Endometrial microvascular endothelial cells (primary cell): ENCODE measurements around the gene COX7B. TPM values are rescaled to one million over a fixed set of nuclear protein-coding genes. Genes with fewer than 3 reads are reported as not detected.
"Not testable (repeated sequence)": the region's sequence is repeated elsewhere in the genome, so short reads cannot be mapped to it uniquely, and the experiment has no call there.

Experiments used
- in situ Hi-C: cut with HindIII; loops from 2 replicates; pipeline ENCODE4 v1.10.0; 2017; ENCODE audit warnings: low sequenced_read_pairs, low pct_unique_long_range_greater_than_20kb; ENCODE audit errors: inconsistent ontology term
- total RNA-seq: library from RNA; depleted of rRNA; stranded (reverse); fragments of >200 nt; gene quantifications from one replicate; pipeline ENCODE4 v1.2.3, GENCODE V29; 2015; ENCODE audit errors: inconsistent ontology term

COX7B gene, protein sequence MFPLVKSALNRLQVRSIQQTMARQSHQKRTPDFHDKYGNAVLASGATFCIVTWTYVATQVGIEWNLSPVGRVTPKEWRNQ
- 345 TPM for total RNA-seq

DNA sequence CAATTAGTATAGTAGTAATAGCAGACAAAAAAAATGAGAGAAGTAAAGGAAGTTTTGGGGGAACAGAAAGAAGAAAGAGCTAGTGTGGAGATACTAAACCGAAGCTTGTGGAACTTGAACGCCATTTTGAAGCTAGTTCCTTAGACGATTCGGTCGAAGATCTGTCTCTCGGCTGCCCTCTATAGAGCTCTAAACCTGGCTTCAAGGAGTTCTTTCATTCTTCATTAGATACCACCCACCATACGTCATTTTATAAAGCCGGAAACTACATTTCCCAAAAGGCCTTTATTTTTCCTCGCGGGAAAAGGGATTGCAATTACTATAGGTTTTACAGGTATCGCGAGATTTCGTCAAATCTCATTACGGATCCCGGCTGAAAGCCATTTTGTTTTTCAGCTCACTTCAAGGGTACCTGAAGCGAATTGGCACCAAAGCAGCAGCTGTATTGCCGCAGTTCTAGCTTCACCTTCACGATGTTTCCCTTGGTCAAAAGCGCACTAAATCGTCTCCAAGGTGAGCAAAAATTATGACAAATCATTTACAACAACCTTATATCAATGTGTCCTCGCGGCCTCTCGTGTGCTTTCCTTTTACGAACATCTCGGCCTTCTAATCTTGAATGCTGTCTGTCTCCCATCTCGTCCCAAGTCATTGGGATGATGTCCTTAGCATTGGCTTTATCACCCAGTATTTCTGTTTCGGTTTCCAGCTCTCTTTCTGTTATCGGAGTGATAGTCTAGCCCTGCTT, at the start of gene COX7B:
Gene COX7B, plus strand, starts transcription at position 388 of the 748 bp plus-strand sequence. Its CDS starts 86 bp downstream, at position 474.
- in situ Hi-C loops: no loop called here

DNA sequence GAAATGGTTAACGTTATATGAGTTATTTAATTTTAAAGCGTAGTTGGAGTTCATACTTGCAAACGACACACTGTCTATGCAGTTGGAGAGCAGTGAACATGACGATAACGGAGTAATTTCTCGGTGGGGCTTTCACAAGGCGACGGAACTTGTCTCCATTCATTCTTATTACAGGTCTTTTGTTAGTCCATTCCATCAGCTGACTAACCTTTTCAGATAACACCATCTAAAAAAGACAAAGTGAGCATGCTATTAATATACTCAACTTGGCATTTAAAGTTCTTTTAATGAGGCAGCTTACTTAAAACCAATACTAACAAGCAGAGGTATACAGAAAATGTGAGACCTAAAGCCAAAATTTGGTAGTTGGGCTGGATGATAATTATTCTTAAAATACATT, 23.9 kb upstream of the COX7B start:
- in situ Hi-C loops: no loop called here

DNA sequence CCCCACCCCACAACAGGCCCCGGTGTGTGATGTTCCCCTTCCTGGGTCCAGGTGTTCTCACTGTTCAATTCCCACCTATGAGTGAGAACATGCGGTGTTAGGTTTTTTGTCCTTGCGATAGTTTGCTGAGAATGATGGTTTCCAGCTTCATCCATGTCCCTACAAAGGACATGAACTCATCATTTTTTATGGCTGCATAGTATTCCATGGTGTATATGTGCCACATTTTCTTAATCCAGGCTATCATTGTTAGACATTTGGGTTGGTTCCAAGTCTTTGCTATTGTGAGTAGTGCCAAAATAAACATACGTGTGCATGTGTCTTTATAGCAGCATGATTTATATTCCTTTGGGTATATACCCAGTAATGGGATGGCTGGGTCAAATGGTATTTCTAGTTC, 17.9 kb upstream of the COX7B start:
- in situ Hi-C loops: not testable (repeated sequence)

DNA sequence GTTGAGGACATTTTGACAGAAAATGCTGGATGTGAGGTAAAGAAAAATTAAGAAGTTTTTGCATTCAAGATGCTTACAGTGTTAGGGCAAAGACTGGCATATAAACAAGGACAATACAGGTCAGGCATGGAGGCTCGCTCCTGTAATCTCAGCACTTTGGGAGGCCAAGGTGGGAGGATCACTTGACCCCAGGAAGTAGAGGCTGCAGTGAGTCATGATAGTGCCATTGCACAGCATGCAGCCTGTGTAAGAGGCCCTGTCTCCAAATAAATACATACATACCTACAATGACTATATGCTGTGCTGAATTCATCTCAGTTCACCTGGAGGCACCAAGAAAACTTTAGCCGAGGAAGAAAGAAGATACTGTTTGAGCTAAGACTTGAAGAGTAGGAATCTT, 6.4 kb upstream of the COX7B start:
- in situ Hi-C loops: no loop called here

DNA sequence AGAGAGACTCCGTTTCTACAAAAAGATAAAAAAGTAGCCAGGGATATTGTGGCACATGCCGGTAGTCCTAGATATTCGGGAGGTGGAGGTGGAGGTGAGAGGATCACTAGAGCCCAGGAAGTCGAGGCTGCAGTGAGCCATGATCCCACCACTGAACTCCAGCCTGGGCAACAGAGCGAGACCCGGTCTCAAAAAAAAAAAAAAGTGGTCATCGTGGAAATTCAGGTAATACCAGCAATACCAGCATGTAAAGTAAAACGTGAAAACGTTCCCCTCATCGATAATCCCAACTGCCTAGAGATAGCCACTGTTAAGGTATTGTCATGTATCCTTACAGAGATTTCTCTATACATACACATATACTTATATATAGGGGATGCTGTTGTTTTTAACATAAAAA, 5.6 kb upstream of the COX7B start:
- in situ Hi-C loops: no loop called here

DNA sequence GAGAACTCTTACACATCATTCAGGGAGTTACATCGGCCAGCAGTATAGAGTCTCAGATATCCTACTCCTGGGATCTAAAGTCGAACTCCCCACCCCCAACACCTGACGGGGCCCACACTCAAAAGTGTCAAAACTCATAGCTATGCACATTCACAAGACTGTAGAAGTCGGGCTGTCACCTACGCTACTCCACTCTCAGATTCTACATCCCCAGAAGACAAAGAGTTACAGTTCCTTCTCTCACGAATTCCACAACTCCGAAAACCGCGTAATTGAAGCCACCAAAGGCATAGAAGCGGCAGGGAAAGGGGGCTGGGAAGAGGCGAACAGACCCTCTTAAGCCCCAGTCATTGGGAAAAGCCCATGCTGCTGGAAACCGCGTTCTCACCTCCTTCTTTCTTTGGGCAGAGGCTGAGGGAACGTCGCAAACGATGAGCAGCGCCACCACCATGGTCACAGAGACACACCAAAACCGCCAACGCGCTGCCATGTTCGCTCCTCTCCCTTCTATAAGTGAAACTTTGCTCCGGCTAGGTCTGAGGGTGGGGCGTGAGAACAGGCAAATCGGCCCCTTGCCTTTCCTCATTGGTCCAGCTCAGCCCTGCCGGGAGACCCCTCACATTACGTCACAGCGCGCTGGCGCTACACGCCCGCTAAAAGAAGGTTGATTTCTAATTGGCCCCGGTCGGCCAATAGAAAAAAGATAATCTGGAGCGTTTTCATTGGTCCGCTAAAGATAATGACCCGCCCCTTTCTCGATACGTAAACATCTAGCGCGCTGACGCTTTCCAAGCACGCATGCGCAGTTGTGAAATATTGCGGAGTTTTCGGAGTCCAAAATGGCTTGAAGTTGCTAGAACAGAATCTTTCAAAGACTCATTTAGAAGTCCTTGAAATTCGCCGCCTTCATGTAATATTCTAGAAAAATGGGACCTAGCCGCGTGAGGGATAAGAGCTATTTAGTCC, 4.1 kb upstream of the COX7B start, which contains the start of gene MAGT1:
Gene MAGT1, minus strand, starts transcription at position 515 of the 966 bp plus-strand sequence. Its CDS starts 25 bp downstream, at position 490.
- in situ Hi-C loops: no loop called here

DNA sequence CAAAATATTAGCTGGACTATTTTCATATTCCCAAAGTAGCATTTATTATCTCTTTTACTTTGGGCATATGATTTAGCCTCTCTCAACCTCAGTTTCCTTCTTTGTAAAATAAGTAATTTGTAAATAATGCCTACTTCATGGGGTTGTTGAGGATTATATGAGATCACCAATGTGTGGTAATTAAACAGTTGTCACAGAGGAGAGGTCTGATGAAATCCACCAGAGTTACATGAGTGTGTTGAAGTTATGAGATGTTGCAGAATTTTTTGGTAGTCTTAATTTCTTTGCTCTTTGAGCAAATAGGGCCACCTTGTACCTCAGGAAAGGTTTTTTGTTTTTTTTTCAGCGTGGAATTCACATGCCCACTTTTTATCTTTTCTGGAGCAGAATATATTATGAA, 1.4 kb downstream of the COX7B start:
- in situ Hi-C loops: no loop called here

DNA sequence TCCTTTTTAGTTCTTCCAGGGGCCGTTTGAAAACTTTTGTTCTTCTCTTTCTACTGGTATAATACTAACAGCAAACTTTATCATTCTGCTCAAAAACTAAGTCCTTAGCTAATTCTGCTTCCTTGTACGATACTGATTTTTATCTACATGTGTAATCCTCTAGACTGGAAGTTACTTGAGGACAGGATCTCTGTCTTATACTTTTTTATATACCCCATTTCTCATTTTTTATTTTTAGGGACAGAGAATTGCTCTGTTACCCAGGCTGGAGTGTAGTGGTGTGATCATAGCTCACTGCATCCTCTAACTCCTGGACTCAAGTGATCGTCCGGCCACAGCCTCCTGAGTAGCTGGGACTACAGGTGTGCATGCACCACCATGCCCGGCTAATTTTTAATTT, 2.2 kb downstream of the COX7B start:
- in situ Hi-C loops: no loop called here

DNA sequence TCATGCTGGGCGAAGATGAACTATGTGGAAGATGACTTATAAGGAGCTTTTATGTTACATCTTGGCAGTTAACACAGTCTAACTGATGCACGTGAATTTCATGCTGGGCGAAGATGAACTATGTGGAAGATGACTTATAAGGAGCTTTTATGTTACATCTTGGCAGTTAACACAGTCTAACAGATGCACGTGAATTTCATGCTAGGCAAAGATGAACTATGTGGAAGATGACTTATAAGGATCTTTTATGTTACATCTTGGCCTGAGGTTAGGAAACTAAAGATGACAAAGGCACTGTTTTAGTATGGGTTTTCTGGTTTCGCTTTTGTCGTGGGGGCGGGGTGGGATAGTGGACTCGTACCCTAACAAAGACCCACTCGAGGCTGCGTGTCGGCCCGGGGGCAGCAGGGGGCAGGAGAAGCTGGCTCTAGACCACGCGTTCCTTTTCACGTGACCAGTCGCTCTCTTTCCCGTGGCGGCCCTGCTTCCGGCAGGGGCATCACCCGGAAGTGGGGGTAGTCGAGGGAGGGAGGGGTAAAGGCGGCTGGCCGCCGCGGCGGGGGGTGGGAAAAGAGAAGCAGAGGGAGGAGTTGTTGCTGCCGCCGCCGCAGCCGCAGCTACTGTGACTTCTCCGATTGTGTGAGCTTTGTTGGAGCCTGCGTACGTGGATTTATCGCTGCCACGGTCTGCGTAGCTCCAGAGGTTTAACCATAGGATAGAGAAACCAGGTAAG, 11.0 kb downstream of the COX7B start, which contains the start of gene ATP7A:
Gene ATP7A, plus strand, starts transcription at position 586 of the 733 bp plus-strand sequence. CDS start 60,949 bp downstream, outside the sequence.
- in situ Hi-C loops: no loop called here

DNA sequence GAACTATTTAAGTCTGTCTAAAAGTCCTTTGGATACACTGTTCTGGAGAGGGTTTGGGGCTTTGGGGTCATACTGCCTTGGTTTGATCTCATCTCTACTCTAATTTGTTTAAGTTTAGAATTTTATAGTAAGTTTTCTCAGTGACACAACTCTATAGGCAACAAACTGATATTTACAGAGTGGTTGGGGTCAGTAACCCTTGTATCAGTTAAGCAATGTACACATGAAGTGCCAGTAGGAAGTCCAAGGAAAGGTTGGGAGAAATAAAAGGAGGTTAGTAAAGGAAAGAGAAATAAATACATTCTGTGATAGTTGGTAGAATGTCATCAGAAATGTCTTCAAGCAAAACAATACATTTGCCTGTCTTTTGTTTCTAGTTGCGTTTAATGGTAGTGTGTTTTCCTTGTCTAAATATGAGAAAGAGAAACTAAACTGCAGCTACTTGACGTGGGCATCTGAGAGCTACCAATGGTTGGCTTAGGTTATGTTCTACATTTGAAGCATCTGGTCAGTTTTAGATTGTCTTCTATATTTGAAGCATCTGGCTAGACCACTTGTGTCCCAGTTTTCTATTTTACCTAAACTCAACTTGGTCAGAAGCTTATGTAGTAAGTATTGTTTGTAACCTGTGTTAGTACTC, 18.1 kb downstream of the COX7B start:
- in situ Hi-C loops: no loop called here

DNA sequence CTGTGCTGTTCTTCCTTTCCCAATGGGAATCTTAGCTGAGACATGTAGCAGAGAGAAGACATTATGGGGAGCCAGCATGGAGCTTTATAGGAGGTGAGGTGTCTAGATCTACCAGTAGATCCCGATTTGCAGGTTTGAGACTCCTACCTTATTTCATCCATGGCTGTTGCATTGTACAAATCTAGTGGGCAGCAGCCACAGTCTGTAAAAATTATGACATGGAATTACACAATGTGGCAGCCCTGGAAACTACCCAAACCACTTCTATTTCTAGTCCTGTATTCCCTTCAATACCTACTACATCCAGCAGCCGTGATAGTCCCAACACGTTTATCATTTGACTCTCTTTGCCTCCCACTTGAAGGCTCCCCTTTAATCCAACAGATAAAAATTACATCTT, 19.3 kb downstream of the COX7B start:
- in situ Hi-C loops: no loop called here

DNA sequence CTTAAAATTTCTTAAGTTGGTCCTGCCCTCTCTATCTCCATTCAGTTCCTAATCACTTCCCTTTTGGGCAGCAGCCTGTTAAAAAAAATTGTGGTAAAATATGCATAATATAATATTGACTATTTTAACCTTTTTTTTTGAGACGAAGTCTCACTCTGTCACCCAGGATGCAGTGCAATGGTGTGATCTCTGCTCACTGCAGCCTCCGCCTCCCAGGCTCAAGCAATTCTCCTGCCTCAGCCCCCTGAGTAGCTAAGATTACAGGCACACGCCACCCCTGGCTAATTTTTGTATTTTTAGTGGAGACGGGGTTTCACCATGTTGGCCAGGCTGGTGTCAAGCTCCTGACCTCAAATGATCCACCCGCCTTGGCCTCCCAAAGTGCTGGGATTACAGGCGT, 20.1 kb downstream of the COX7B start:
- in situ Hi-C loops: not testable (repeated sequence)

DNA sequence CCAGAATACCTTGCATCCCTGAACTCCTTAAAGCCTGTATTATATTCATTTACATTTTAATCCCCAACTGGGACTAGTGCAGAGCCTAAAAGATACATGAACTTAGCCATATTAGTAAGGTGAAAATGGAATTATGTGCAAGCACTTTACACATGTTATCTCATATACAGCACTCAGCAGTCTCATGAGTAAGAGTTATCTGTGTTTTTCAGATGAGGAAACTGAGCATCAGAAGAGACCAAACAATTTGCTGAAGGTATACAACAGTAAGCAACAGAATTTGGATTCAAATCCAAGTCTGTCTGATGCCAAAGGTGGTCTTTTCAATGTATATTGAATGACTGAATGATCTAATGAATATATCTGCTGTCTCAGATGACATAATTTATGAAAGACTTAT, 23.5 kb downstream of the COX7B start:
- in situ Hi-C loops: no loop called here

DNA sequence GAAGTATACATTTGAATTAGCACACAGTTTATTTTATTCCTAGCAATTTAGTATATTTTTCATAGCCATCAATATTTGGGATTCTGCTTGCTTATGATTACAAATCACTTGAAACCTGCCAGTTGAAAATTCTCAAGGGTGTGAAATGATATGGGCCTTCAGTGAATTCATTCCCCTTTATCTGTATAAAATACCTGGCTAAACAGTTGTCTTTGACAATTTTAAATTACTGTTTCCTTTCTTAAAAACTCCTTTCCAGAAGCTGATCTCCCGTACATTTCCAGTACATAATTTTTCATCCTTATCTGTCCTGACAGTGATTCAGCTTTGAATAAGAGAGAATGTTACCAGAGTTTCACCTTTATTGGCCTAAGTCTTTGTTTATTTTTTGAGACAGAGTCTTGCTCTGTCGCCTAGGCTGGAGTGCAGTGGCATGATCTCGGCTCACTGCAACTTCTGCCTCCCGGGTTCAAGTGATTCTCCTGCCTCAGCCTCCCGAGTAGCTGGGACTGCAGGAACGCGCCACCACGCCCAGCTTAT, 25.1 kb downstream of the COX7B start:
- in situ Hi-C loops: no loop called here

DNA sequence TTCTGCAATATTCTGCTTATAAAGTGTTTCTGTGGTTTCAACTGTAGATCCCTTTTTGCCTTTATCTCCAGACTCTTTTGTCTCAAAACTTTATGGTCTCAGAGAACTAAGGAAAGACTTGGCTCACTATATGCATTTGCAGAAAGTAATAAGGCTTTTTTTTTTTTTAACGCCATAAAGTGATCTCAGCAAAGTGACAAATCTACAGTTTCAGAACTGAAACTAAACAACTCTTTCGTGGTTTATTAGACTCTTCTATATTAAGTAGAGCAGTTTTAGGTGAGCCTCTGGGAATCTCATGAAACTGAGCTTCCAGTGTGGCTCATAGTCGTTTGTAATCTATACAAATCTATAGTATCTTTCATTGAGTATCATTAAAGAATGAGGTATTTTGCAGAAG, 26.5 kb downstream of the COX7B start:
- in situ Hi-C loops: no loop called here

DNA sequence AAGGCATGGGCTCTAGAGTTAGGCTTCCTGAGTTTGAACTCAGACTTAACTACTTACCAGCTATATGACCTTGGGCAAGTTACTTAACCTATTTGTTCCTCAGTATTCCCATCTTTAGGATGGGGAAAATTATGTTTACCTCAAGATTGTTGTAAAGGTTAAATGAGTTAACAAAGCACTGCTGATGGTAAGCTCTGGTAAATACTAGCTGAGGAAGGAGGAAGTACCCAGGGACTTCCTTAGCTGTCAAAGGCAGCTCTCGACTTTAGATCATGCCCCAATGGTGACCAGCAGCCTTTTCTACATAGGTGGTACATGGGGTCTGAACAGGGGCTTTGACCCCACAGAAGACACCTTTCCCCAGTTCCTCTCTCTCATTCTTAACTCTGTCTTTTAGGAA, 31.3 kb downstream of the COX7B start:
- in situ Hi-C loops: no loop called here

DNA sequence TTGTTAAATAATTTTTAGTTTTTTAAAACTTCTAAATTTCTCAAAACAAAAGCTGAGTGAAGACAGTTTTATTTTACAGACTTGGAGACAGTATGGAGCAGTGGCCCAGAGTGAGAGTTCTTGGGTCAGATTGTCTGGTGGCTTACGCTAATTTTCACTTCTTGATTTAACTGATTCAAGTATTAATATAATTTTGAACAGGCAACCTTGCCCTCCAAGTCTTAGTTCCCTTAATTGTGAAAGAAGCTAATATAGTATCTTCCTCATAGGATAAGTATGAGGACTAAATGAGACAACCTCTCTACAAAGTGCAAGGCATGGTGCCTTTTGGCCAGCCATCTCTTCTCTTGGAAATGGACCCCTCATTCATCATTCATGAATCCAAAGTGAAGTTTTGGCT, 36.6 kb downstream of the COX7B start:
- in situ Hi-C loops: no loop called here

DNA sequence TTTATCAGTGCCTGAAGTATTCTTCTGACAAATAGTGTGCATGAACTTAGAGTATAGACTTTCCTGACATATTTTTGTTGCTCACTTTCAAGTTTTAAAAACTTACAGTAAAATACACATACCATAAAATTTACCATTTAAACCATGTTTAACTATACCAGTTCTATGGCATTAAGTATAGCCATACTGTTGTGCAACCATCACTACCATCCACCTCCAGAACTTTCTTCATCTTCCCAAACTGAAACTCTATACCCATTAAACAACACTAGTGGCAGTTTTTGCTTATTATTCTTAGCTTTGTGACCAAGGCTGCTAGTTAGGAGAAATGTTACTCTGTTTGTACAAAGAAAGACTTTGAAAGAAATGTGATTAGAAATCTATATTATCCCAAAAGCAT, 37.0 kb downstream of the COX7B start:
- in situ Hi-C loops: no loop called here
